HG03520 (cell line): Measurements from ENCODE around the gene ZHX3.
"Not testable (repeated sequence)": the region's sequence is repeated elsewhere in the genome, so short reads cannot be mapped to it uniquely, and the experiment has no call there.

Experiments used
- ATAC-seq: cut with Tn5 transposase; IDR thresholded peaks from one replicate; pipeline ENCODE4 v1.9.1; 2021; ENCODE audit warnings: mild to moderate bottlenecking, moderate library complexity; ENCODE audit not compliant: unreplicated experiment

The ZHX3 gene

DNA sequence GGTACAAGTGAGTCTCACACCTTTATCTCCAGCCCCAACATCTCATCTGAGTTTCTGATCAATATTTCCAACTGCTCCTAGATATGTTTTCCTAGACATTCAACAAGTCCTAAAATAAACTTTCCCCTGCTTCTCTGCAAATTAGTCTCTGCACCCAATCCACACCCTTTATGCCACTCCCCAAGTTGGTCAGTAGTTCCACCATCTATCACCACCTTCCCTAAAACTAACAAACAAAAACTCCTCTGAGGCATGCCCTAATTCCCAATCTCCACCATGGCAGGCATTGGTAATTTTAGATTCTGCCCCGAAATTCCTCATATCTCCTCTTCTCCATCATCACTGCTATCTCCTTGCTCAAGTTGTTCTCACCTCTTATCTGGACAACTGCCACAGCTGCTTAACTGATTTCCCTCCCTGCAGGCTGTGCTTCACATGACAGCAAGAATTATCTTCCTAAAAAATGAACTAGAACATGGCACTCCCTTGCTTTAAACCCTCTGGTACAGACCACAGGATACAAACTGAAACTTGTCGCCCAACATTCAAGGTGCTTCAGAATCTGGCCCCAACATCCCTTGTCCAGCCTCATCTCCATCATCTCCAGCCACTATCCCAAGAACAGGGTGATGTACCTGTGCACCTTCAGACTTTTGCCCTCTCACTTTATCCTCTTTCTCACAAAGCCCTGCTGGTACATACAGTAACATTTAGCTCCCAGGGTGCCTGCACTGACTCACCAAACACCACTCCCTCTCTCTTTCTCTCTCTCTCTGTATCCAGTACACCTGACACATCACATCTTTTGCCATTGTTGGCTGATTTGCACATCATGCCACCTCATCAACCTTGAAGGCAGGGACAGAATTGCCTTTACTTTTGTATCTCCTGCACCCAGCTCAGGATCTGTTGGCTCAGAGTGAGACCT is 55.5 kb downstream of the ZHX3 start:
- ATAC-seq = no peak

DNA sequence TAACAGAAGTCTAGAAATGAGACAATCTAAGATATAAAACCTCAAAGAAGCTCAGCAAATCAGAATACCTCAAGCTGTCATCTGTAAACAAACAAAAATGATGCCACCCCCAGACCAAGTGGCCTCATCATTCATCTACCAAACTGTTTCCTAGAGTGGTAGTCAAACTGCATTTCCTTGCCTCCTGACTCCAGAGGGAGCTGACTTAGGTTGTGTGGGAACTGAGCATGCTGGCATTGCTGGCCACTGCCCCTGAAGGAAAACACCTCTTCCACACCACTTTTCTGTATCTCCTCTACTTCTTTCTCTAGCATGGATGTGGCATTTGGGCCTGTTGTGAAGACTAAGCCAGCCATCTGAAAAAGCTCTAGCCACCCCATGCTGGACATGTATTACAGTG is 56.3 kb downstream of the ZHX3 start:
- no peak for ATAC-seq

DNA sequence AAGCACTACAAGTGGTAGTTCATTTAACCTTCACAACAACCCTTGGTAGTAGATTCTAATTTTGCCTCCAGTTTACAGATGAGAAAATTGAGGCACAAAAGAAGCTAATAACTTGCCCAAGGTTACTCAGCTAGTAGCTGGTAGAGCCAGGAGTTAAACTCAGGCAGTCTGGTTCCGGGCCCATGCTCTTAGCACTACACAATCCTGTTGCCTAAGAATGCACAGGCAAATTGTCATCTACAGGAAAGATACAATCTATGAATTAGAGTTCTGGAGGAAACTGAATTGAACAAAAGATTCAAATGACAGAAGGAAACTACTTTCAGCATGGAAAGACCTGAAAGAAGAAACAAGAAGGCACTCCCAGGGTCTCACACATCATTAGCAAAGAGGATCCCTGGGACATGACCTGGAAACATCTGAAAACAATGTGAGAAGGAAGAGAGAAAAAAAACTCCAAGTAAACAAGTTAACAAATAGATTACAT is 56.8 kb downstream of the ZHX3 start:
- ATAC-seq = no peak

DNA sequence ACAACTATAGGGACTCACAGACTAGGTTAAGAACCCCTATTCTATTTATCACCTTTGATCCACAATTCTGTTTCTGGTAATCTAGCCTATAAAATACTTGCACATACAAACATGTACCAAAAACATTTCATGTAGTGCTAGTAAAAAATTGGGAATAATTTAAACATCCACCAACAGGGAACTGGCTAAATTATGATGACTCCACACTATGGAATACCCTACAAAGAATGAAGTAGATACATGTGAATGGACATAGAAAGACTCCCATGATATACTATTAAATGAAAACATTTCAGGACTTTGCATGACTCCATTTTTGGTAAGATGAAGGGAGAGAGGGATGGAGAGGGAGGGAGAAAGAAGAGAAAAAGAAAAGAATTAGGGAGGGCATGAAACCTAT is 58.2 kb downstream of the ZHX3 start:
- ATAC-seq = no peak

DNA sequence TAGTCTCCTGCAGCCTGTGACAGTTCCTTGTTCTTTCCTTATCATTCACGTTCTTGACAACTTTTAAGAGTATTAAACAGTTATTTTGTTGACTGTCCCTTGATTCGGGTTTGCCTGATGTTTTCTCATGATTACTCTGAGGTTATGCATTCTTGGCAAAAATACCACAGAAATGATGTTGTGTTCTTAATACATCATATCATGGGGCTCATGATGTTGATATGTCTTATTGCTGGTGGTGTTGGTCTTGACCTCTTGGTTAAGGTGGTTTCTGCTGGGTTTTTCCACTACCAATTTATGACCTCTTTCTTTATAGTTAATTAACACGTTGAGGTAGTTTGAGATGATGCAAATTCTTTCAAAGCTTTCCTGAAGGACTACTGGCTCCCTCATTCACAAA is 59.1 kb downstream of the ZHX3 start:
- ATAC-seq = no peak

DNA sequence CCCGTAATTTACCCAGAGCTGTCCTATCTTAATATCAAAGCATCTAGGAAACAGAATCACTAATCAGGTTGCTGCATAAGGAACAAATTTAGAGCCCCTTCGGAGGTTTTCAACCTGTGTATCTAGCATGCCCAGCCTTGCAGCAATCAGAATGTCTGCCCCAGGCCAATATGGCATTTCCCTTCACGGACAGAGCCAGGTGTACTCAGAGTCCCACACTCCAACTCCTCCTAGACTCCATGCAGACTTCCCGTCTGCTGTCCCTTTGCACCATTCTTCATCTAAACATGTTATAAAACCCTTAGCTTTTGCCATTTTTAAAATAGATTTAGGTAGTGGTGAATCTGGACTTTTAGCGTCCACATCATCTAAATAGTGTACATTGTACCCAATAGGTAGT is 61.0 kb downstream of the ZHX3 start:
- no peak for ATAC-seq

DNA sequence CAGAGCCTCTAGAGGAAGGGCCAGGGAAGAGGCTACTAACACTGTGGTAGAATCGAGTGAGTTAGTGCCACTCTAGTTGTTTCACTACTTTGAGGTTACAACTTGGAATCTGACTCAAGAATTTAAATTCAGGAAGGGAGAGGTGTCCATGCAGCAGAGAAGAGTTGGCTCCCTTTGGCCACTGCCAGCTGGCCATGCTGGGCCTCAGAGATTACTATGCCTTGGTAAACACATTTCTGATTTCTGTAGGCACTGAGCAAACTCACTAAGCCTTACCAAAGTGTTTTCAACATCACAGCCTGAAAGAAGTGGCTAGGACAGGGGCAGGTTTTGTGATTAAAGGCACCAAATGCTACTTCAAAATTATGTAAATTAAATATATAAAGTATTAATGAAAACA is 61.9 kb downstream of the ZHX3 start:
- ATAC-seq = no peak

DNA sequence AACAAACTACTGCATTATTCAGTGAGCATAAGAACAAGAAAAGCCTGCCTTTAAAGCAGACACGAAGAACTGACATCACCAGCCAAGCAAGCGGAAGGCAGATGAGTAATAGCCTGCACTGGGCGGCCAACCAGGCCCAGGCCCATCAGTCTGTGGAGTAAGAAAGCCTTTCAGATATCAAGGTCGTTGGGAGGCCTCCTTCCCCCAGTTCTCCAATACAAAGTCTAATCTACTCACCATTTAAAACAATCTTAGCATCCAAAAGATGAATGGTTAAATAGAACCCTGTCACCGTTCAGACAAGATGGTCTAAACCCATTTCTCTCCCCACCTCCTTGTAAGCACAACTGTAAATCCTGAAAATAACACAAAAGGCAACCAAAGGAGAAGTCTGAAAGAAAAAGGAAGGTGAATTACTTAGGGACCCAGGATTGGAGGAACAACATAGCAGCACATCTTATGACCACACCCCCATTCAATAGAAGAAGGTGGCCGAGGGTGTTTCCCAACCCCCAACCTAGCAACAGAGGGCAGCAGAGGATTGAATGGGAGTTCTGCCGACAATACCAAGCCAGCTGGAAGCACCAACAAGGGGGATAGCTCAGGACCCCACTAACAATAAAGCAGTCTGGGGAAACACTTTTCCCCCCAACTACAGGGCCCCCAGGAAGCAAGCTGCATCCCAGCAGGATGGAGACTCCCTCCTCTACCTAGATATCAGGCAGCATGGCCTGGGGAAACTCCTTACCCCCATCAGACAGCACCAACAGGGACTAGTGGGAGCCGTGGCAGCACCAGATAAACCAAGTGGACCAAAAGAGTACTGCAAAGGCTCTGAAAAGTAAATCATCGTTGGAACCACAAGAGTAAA is 67.9 kb downstream of the ZHX3 start:
- no peak for ATAC-seq

DNA sequence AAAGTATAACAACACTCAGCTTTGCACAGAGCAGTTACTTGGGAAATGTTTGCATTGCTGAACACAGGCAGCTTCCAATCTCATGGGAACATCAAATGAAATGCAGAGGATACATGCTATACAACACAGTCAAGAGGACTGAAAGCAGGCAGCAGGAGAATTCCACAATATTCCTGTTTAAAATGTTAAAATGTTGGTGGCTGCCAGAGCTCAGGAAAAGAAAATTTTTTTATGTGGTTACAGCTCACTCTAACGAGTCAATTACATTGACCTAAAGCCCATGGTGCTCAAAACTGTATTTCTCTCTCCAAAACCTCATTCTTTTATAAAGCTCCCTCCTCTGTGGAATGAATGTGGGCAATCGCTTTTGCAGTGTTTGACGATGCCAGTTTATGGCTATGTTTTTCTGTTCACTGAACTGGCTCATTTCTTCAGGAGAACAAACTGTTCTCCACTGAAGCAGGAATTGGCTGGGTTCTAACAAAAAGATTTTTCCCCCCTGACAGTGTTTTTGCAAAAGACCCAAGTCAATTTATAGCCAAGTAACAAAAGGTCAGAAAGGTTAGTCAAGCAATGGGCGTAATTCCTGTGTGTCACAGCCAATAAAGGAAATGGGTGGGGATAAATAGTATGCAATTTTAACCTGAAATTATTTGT is 69.0 kb downstream of the ZHX3 start:
- ATAC-seq = no peak

DNA sequence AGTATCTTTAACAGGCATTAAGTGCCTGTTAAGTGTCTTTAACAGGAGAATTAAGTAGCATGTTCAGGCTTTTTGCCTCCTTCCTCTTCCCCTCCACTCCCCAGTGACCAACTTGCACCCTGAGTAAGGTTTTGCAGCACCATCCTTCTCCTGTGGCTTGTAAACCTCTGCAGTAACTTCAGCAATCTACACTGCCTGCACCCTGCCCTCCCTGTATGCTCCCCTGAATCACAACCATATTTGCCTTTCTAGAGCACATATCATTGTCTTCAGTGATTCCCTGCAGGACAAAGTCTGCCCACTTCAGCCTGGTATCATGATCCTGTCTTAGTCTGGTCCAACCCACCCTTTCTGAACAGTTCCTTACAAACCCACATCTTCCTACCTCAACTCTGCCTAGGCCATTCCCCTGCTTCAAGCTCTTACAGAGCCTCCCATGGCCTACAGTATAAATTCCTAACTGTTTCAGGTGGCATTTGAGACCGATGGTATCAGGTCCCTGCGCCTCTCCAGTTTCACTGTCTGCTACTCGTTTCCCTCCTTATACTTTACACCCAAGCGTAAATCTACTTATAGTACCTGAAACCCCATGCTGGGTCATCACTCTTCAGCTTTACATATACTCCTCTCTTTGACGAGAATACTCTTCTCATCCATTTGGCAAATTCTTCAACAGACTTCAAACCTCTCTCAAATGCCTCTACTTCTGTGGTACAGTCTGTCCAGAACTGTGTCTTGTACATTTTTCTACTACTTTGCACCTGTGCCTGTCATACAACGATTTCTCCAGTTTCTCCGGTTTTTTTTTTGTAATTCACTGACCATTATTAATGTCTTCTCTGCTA is 69.8 kb downstream of the ZHX3 start:
- ATAC-seq = no peak

DNA sequence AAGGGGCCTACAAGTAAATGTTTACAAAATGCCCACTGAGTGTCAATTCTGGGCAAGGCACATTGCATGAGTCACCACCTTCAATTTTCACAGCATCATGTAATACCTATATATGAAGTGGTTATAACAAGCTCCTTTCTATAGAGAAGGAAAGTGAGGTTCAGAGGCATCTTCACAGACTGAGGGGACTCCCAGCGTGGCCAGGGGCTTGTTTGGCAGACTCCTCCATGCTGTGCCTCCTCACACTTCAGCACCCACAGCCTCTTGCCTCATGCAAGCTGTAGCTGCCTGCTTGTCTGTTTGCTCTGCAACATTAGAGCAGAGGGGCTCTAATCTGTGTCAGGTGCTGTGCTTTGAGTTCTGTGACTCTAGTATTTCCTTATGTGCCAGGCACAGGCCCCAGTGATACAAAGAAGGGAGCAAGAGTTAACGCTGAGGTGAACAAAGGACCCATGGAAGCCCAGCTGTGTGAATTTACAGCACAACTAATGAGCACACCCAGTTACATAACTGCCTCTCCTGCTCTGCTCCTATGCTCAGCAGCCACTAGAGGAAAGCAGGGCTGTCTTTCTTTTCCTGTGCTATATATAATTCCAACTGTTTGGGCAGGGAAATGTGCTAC is 72.3 kb downstream of the ZHX3 start:
- ATAC-seq = no peak

DNA sequence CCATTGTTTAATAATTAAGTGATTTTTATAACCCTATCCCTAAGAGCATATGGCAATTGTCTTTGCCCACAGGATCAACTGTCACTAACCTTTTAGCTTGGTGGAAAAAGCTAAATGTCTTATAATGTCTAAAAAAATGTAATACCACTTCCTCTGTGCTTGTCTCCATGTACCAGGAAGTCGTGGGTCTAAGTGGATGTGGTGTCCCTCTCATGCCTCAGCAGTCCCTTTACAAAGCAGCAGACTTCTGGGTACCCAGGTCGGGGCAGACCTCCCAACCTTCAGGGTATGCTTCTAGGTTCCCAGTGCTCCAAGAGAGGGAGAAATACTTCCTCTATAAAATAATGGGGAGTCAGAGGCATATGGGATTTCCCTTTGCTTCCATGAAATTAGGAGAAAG is 74.7 kb downstream of the ZHX3 start:
- no peak for ATAC-seq

DNA sequence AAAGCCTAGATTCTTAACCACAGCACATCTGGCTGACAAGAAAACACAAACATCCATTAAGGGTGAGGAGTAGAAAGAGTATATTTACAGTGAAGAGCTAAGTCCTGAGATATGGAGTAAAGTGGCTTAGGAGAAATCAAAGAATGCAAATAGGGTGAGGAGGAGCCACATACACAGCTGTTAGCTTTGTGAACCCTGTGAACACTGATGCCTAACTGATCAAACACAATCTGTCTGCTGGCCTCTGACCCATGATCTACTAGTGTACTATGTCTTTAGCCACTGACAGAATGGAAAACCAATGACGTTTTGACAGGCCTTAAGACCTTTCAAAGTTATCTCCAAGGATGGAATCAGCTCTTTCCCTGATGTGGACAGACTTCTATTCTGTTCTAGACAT is 75.2 kb downstream of the ZHX3 start:
- no peak for ATAC-seq

DNA sequence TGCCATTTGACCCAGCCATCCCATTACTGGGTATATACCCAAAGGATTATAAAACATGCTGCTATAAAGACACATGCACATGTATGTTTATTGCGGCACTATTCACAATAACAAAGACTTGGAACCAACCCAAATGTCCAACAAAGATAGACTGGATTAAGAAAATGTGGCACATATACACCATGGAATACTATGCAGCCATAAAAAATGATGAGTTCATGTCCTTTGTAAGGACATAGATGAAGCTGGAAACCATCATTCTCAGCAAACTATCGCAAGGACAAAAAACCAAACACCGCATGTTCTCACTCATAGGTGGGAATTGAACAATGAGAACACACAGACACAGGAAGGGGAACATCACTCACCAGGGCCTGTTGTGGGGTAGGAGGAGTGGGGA is 80.3 kb downstream of the ZHX3 start:
- ATAC-seq = not testable (repeated sequence)

DNA sequence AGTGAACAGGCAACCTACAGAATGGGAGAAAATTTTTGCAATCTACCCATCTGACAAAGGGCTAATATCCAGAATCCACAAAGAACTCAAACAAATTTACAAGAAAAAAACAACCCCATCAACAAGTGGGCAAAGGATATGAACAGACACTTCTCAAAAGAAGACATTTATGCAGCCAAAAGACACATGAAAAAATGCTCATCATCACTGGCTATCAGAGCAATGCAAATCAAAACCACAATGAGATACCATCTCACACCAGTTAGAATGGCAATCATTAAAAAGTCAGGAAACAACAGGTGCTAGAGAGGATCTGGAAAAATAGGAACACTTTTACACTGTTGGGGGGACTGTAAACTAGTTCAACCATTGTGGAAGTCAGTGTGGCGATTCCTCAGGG is 80.7 kb downstream of the ZHX3 start:
- ATAC-seq = not testable (repeated sequence)

DNA sequence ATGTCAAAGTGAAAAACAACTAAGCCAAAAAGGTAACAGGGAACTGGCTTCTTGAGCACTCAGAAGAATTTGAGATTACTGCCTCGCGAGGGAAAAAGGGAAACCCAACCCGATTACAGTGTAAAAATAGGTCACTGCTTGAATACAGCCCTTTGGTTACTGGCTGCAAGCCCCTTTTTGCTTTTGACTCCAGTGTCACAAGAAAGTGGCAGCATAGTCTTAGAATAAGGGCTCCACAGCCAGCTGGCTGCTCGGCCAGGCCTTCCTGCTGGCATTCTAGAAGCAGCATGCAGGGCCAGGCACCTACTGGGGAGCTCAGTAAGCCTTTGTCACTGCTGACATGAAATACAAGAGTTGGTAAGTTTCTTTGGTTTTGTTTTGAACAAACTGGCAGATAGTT is 83.0 kb downstream of the ZHX3 start:
- ATAC-seq = no peak

DNA sequence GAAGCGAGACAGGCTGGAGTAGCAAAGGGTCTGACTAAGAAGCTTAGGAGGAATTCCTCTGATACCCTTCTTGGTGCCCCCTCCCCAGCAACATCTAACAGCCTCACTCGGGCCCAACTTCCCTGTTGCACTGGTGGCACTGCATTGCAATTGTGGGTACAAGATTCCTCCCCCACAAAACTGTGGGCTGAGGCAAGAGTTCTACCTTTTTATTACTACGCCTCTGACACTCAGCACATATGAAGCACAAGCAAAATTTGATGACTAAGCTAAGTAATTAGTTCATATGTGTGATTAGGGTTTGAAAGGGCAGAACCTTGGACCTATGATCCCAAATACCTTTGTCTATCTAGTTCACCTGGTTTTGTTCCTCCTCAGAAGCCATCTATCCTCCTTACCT is 83.5 kb downstream of the ZHX3 start:
- no peak for ATAC-seq

DNA sequence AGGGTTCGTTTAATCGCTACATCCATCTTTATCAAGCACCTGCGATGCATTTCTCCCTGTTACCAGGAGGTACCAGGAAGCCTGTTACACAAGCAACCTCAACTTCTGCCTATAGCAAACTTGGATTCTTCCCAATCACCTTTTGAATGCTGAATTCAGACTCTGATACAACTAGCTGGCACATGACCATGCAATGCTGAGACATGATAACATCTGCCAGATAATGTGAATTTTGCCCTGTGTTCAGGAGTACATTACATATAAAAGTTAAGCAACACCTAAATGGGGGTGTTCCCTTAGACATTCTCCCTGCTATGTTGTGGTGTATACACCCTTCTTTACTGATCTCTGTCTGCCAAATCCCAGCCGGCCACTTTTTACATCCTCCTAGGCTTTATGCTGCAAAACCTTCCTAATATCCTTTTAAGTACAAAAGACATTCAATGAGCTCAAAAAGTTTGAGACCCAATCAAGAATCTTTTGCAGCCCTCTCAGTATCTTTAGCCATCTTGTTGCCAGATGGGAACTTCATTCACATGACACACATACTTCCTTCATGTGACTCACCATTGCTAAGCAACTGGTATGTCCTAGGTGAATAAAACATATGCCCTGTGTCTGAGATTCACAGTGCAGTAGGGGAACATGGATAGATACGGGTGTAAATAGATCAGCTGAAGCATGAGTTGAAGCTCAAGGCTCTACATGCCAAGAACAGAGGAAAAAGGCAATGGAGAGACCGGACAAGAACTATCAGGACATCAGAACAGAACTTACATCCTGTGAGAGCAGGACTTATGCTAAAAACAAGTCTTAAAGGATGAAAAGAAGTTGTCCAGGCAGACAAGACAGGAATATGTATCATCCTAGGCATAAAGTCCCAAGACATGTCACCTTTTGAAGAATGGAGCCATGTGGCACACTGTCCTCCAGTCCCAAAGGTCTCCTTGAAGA is 84.3 kb downstream of the ZHX3 start:
- no peak for ATAC-seq

DNA sequence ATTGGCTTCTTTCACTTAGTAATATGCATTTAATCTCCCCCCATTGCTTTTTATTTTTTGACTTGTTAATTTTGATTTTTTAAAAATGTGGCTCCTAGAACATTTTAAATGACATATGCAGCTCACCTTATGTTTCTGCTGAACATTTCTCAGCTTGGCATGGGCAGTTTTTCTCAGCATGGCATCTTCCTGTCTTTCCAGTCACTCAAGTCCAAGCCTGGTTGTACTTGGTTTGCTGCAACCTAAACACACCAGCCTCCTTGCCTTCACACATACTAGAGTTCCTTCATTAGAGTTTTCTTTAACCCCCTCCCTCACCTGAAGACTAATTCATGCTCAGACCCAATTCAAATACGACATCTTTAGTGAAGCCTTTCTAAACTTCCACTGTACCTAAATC is 86.4 kb downstream of the ZHX3 start:
- ATAC-seq = no peak
